Measurements from ENCODE around the gene NODAL.

Gene NODAL

GRCh38 chr10:70424320-70424719, 17.2 kb downstream of the NODAL start:
- no peak overlapping the region for H3K4me3 ChIP-seq (ENCODE audit: low read length)
- no peaks in the 10 kb centered on the region for H3K9me3 ChIP-seq (replicated peaks; ENCODE audit: insufficient read depth, low read length)
- no peak overlapping the region for H2AFZ ChIP-seq (ENCODE audit: low read length)
- no peaks in the 10 kb centered on the region for H3K79me2 ChIP-seq (ENCODE audit: low read length)
- no peak overlapping the region for H3K4me2 ChIP-seq (ENCODE audit: low read depth, low read length)
- no peaks in the 10 kb centered on the region for H4K20me1 ChIP-seq (ENCODE audit: insufficient read depth, low read length)
- TF ChIP-seq CTCF (IDR thresholded peaks at IDR 0.05; ENCODE audit: low read length) (no peak), EZH2phosphoT487 (IDR thresholded peaks at IDR 0.05; ENCODE audit: low read length) (no peak), EZH2 (optimal IDR thresholded peaks at IDR 0.05; ENCODE audit: low read depth, low read length) (no peak)
- H3K36me3 ChIP-seq (replicated peaks; ENCODE audit: insufficient read depth, low read length): no peaks in the 10 kb centered on the region
- no peak overlapping the region for H3K9ac ChIP-seq (ENCODE audit: low read length)
- H3K4me1 ChIP-seq (ENCODE audit: low read length): peaks cover 7% of the 10 kb centered on the region; the same call in 1 of the 2 replicates
- H3K9me2 ChIP-seq (replicated peaks; ENCODE audit: insufficient read depth, low read length): no peaks in the 10 kb centered on the region
- no peaks in the 10 kb centered on the region for H3K27me3 ChIP-seq (replicated peaks; ENCODE audit: insufficient read depth, low read length)
- no peak overlapping the region for H3K27ac ChIP-seq (ENCODE audit: low read length)
- no peak for DNase-seq
- no peaks in the 10 kb centered on the region for H3F3A ChIP-seq (ENCODE audit: insufficient read depth, low read length)

- Histone ChIP-seq H3K4me3 (ENCODE audit: low read length) (no peak overlapping the region), H2AFZ (ENCODE audit: low read length) (no peak overlapping the region), H3K4me2 (ENCODE audit: low read depth, low read length) (no peak overlapping the region), H3K36me3 (replicated peaks; ENCODE audit: insufficient read depth, low read length) (no peaks in the 10 kb centered on the region), H4K20me1 (ENCODE audit: insufficient read depth, low read length) (no peaks in the 10 kb centered on the region), H3F3A (ENCODE audit: insufficient read depth, low read length) (no peaks in the 10 kb centered on the region), H3K79me2 (ENCODE audit: low read length) (peaks cover 2% of the 10 kb centered on the region; the same call in 1 of the 2 replicates), H3K4me1 (ENCODE audit: low read length) (peaks cover 15% of the 10 kb centered on the region; the same call in 1 of the 2 replicates), H3K9ac (ENCODE audit: low read length) (no peak overlapping the region), H3K27me3 (replicated peaks; ENCODE audit: insufficient read depth, low read length) (no peaks in the 10 kb centered on the region), H3K27ac (ENCODE audit: low read length) (no peak overlapping the region), H3K9me2 (replicated peaks; ENCODE audit: insufficient read depth, low read length) (no peaks in the 10 kb centered on the region), H3K9me3 (replicated peaks; ENCODE audit: insufficient read depth, low read length) (no peaks in the 10 kb centered on the region)
- TF ChIP-seq EZH2 (optimal IDR thresholded peaks at IDR 0.05; ENCODE audit: low read depth, low read length): no peak
- no peak for TF ChIP-seq CTCF (IDR thresholded peaks at IDR 0.05; ENCODE audit: low read length)
- TF ChIP-seq EZH2phosphoT487 (IDR thresholded peaks at IDR 0.05; ENCODE audit: low read length): no peak
- DNase-seq: no peak
These were observed 22.8 kb downstream of the NODAL start for GRCh38 chr10:70418713-70419112.

- Histone ChIP-seq H3K36me3 (replicated peaks; ENCODE audit: insufficient read depth, low read length) (no peaks in the 10 kb centered on the region), H3K27ac (ENCODE audit: low read length) (no peak overlapping the region), H3K79me2 (ENCODE audit: low read length) (peaks cover 7% of the 10 kb centered on the region), H2AFZ (ENCODE audit: low read length) (no peak overlapping the region), H3F3A (ENCODE audit: insufficient read depth, low read length) (no peaks in the 10 kb centered on the region), H3K4me1 (ENCODE audit: low read length) (peaks cover 15% of the 10 kb centered on the region; the same call in 1 of the 2 replicates), H3K9me3 (replicated peaks; ENCODE audit: insufficient read depth, low read length) (no peaks in the 10 kb centered on the region), H3K9me2 (replicated peaks; ENCODE audit: insufficient read depth, low read length) (no peaks in the 10 kb centered on the region), H3K27me3 (replicated peaks; ENCODE audit: insufficient read depth, low read length) (no peaks in the 10 kb centered on the region), H3K4me3 (ENCODE audit: low read length) (no peak overlapping the region), H3K4me2 (ENCODE audit: low read depth, low read length) (no peak overlapping the region), H3K9ac (ENCODE audit: low read length) (no peak overlapping the region), H4K20me1 (ENCODE audit: insufficient read depth, low read length) (no peaks in the 10 kb centered on the region)
- TF ChIP-seq CTCF (IDR thresholded peaks at IDR 0.05; ENCODE audit: low read length): no peak
- TF ChIP-seq EZH2phosphoT487 (IDR thresholded peaks at IDR 0.05; ENCODE audit: low read length): no peak
- no peak for TF ChIP-seq EZH2 (optimal IDR thresholded peaks at IDR 0.05; ENCODE audit: low read depth, low read length)
- no peak for DNase-seq
These were observed 23.3 kb downstream of the NODAL start for GRCh38 chr10:70418229-70418628.

Data from MM.1S (cell line).